NOMO-1 (cell line): ENCODE measurements around the gene DHRS7B.

ENCODE experiments used
- DNase-seq, 2 experiments: peaks; one replicate each; lab custom pipeline; 2025; ENCODE audit not compliant: unreplicated experiment in 2 of 2; lab: John Stamatoyannopoulos, UW

The DHRS7B gene

GRCh38 chr17:21149621-21150020 is 22.9 kb downstream of the DHRS7B start:
- peak; percentile 21 to 74 for DNase-seq

- DNase-seq, result peak in 1 of 2 experiments; percentile 9
Observed at GRCh38 chr17:21152731-21153130, 26.0 kb downstream of the DHRS7B start.

- no peak for DNase-seq
Observed at GRCh38 chr17:21157586-21158370, 31.0 kb downstream of the DHRS7B start.

- no peak for DNase-seq
Observed at GRCh38 chr17:21160401-21160800, 33.6 kb downstream of the DHRS7B start.

- DNase-seq, result no peak
Observed at GRCh38 chr17:21161498-21162393, 35.0 kb downstream of the DHRS7B start.

GRCh38 chr17:21162394-21162775 is 35.6 kb downstream of the DHRS7B start:
- no peak for DNase-seq

GRCh38 chr17:21163101-21163500 is 36.3 kb downstream of the DHRS7B start:
- no peak for DNase-seq

- peak in 1 of 2 experiments; percentile 45 for DNase-seq
Observed at GRCh38 chr17:21164216-21164615, 37.5 kb downstream of the DHRS7B start.

- DNase-seq, result no peak
Observed at GRCh38 chr17:21164620-21165019, 37.9 kb downstream of the DHRS7B start.

GRCh38 chr17:21165922-21166594 is 39.3 kb downstream of the DHRS7B start:
- no peak for DNase-seq

- DNase-seq, result no peak
Observed at GRCh38 chr17:21166595-21167210, 39.9 kb downstream of the DHRS7B start.

GRCh38 chr17:21167303-21167702 is 40.5 kb downstream of the DHRS7B start:
- DNase-seq, result no peak

GRCh38 chr17:21168555-21168865 is 41.7 kb downstream of the DHRS7B start:
- DNase-seq, result no peak

- DNase-seq, result no peak
Observed at GRCh38 chr17:21169496-21169895, 42.7 kb downstream of the DHRS7B start.

- no peak for DNase-seq
Observed at GRCh38 chr17:21170809-21171208, 44.0 kb downstream of the DHRS7B start.

- no peak for DNase-seq
Observed at GRCh38 chr17:21171309-21171922, 44.7 kb downstream of the DHRS7B start.

- DNase-seq, result no peak
Observed at GRCh38 chr17:21171970-21172510, 45.3 kb downstream of the DHRS7B start.

GRCh38 chr17:21172846-21173245 is 46.1 kb downstream of the DHRS7B start:
- DNase-seq, result no peak

GRCh38 chr17:21173543-21173942 is 46.8 kb downstream of the DHRS7B start:
- no peak for DNase-seq

GRCh38 chr17:21174186-21174585 is 47.4 kb downstream of the DHRS7B start:
- no peak for DNase-seq
